Activated B cell treated with CpG ODN at 0.5 μM for 24 hours (primary cell): ENCODE results near the gene ENOX1. TPM values are rescaled to one million over a fixed set of nuclear protein-coding genes. Genes with fewer than 3 reads are reported as not detected.

Source experiments
- ATAC-seq: fragments of 200-7000 bp; cut with Tn5 transposase; one replicate; pipeline ENCODE4 v1.10.0; 2021; ENCODE audit warnings: low read depth, mild to moderate bottlenecking, moderate library complexity
- CTCF ChIA-PET: fragments of 350-600 bp; sonication (Branson Sonifier 250); formaldehyde crosslinking; loops from one replicate; lab custom pipeline; 2021; ENCODE audit warnings: antibody characterized with exemption; lab: Charles Lee
- POLR2A ChIA-PET: fragments of 350-600 bp; sonication (Branson Sonifier 250); formaldehyde crosslinking; loops from one replicate; lab custom pipeline; 2021; ENCODE audit warnings: antibody characterized with exemption; lab: Charles Lee
- DNase-seq: peaks from one replicate; pipeline ENCODE4 v3.0.0; 2022
- H3K27ac Mint-ChIP-seq: one replicate; pipeline ENCODE4 v1.8.0; 2020; ENCODE audit warnings: mixed read lengths
- H3K27me3 Mint-ChIP-seq: one replicate; pipeline ENCODE4 v1.8.0; 2021; ENCODE audit warnings: mixed read lengths
- H3K36me3 Mint-ChIP-seq: one replicate; pipeline ENCODE4 v1.8.0; 2021; ENCODE audit warnings: low read depth, mixed read lengths
- H3K4me1 Mint-ChIP-seq: one replicate; pipeline ENCODE4 v1.8.0; 2021; ENCODE audit warnings: mixed read lengths
- H3K4me3 Mint-ChIP-seq: one replicate; pipeline ENCODE4 v1.8.0; 2020; ENCODE audit warnings: mild to moderate bottlenecking, mixed read lengths
- H3K9me3 Mint-ChIP-seq: one replicate; pipeline ENCODE4 v1.8.0; 2020; ENCODE audit warnings: mixed read lengths
- CTCF ChIP-seq: fragments of 200-600 bp; IDR thresholded peaks from one replicate; pipeline ENCODE4 v1.8.0; 2022; ENCODE audit warnings: antibody characterized with exemption, mild to moderate bottlenecking
- intact Hi-C: fragments of 100-400 bp; cut with micrococcal nuclease; formaldehyde crosslinking; loops from one replicate; pipeline ENCODE4 v1.15.1; 2024
- total RNA-seq: library from RNA; stranded (reverse); gene quantifications from 2 replicates; pipeline ENCODE4 v1.2.3, GENCODE V29; 2022

Gene ENOX1
- total RNA-seq, 1 donor from 2014 or later, result not detected

DNA sequence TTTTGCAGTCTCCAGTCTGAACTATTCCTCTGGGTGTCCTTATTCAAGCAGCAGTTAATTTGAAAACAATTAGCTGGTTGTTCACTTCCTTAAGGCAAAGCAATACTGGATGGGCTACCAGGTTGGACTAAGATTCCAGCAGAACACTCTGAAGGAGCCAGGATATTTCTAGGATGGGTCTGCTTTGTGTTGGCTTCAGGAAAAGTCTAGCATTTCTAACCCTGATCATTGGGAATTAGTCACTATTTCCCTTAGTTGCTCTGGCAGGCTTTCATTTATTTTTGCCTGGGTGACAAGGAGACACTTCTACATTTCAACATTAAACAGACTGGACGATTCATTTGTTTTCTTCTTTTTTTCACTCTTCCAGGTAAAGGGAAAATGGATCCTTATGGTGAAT is 228.4 kb downstream of the ENOX1 start:
- H3K4me3 Mint-ChIP-seq, result no peak overlapping the region
- no peaks in the 10 kb centered on the region for H3K4me1 Mint-ChIP-seq
- H3K27me3 Mint-ChIP-seq, result no peaks in the 10 kb centered on the region
- no peaks in the 10 kb centered on the region for H3K9me3 Mint-ChIP-seq
- CTCF ChIA-PET, result no interaction called here
- POLR2A ChIA-PET, result no interaction called here
- no peak overlapping the region for H3K27ac Mint-ChIP-seq
- intact Hi-C loops, result no loop called here
- H3K36me3 Mint-ChIP-seq, result no peaks in the 10 kb centered on the region
- TF ChIP-seq CTCF, result no peak
- ATAC-seq, result no peak
- no peak for DNase-seq

DNA sequence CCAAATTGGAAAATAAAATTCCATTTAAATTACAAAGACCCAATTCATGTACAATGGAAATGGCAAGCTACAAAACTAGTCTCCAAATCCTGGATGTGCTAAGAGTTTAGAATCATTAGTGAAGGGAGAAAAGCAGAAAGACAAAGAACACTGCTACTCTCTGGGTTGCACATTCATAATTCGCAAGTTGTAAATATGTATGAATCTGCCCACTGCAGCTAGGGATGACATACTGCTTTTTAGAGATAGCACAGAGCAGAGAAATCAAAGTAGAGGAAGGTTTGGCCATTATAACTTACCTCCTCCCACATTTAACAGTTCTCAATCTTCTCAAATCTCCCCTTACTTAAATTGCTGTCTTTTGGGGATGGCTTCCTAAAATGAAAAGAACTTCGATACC is 231.1 kb downstream of the ENOX1 start:
- Mint-ChIP-seq H3K36me3 (no peaks in the 10 kb centered on the region), H3K9me3 (no peaks in the 10 kb centered on the region), H3K27me3 (peaks cover 3% of the 10 kb centered on the region), H3K27ac (no peak overlapping the region), H3K4me3 (no peak overlapping the region), H3K4me1 (no peaks in the 10 kb centered on the region)
- TF ChIP-seq CTCF, result no peak
- intact Hi-C loops, result no loop called here
- ATAC-seq, result no peak
- ChIA-PET CTCF (no interaction called here), POLR2A (no interaction called here)
- DNase-seq, result no peak

DNA sequence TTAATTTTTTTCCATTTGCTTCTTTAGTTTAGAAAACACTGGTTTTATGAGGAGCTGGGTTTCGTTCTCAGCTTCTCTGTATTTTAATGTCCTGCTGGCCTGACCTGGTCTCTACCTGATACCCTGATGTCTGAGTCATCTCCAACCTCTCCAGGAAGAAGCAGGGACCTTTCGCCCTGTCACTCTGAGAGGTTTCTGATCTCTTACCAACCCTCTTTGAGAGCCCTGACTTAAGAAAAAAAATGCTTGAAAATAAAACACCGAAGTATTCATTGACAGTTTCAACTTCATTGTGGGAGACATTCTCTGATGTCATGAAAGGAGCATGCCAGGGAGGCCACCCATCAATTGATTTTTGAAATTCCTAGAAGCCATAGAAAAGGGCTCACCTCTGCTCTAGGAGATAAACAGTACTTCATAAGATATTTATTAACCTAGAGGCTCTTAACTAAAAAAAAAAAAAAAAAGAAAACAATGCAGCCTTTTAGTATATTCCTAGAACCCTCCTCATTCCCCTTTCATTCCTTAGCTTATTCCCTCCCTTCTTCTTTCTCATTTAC is 234.8 kb downstream of the ENOX1 start:
- TF ChIP-seq CTCF, result no peak
- Mint-ChIP-seq H3K9me3 (no peaks in the 10 kb centered on the region), H3K4me1 (no peaks in the 10 kb centered on the region), H3K27me3 (peaks cover 9% of the 10 kb centered on the region), H3K36me3 (no peaks in the 10 kb centered on the region), H3K4me3 (no peak overlapping the region), H3K27ac (no peak overlapping the region)
- ChIA-PET POLR2A (no interaction called here), CTCF (no interaction called here)
- no peak for DNase-seq
- ATAC-seq, result no peak
- intact Hi-C loops, result no loop called here

- H3K4me3 Mint-ChIP-seq, result no peak overlapping the region
- no peaks in the 10 kb centered on the region for H3K9me3 Mint-ChIP-seq
- peaks cover 6% of the 10 kb centered on the region for H3K27me3 Mint-ChIP-seq
- H3K4me1 Mint-ChIP-seq, result no peaks in the 10 kb centered on the region
- no peak for TF ChIP-seq CTCF
- intact Hi-C loops, result no loop called here
- no peak overlapping the region for H3K27ac Mint-ChIP-seq
- DNase-seq (no peak), ATAC-seq (no peak)
- H3K36me3 Mint-ChIP-seq, result no peaks in the 10 kb centered on the region
- ChIA-PET CTCF (no interaction called here), POLR2A (no interaction called here)
Measured at GRCh38 chr13:43546816-43547215, 240.0 kb downstream of the ENOX1 start.

- no peak for TF ChIP-seq CTCF
- CTCF ChIA-PET, result no interaction called here
- no peaks in the 10 kb centered on the region for H3K36me3 Mint-ChIP-seq
- POLR2A ChIA-PET, result no interaction called here
- peaks cover 6% of the 10 kb centered on the region for H3K27me3 Mint-ChIP-seq
- no peak overlapping the region for H3K4me3 Mint-ChIP-seq
- ATAC-seq (no peak), DNase-seq (no peak)
- no peak overlapping the region for H3K27ac Mint-ChIP-seq
- H3K9me3 Mint-ChIP-seq, result no peaks in the 10 kb centered on the region
- intact Hi-C loops, result no loop called here
- no peaks in the 10 kb centered on the region for H3K4me1 Mint-ChIP-seq
Measured at GRCh38 chr13:43546251-43546650, 240.5 kb downstream of the ENOX1 start.
